ENCODE results near the gene ADAM10.

The ADAM10 gene

GRCh38 chr15:58545307-58546065 lies 204.0 kb downstream of the ADAM10 start:
- Mint-ChIP-seq H3K27ac (peak overlapping the region; percentile 74 to 83), H3K4me3 (peak overlapping the region; percentile 27 to 43), H3K4me1 (peaks cover 16% of the 10 kb centered on the region), H3K9me3 (no peaks in the 10 kb centered on the region), H3K27me3 (no peaks in the 10 kb centered on the region)
- peak; percentile 99 for ATAC-seq
- peak; percentile 55 to 84 for DNase-seq

- Mint-ChIP-seq H3K9me3 (no peaks in the 10 kb centered on the region), H3K4me1 (peaks cover 16% of the 10 kb centered on the region), H3K27ac (peak overlapping the region in 1 of 2 donors; percentile 73), H3K4me3 (no peak overlapping the region), H3K27me3 (no peaks in the 10 kb centered on the region)
- no peak for ATAC-seq
- DNase-seq, result no peak
Observed at GRCh38 chr15:58544756-58545155, 204.8 kb downstream of the ADAM10 start.

- no peaks in the 10 kb centered on the region for H3K27me3 Mint-ChIP-seq
- H3K27ac Mint-ChIP-seq, result no peak overlapping the region
- H3K9me3 Mint-ChIP-seq, result no peaks in the 10 kb centered on the region
- peaks cover 16% of the 10 kb centered on the region for H3K4me1 Mint-ChIP-seq
- H3K4me3 Mint-ChIP-seq, result no peak overlapping the region
- DNase-seq, result no peak
- no peak for ATAC-seq
Observed at GRCh38 chr15:58543664-58544335, 205.7 kb downstream of the ADAM10 start.

- H3K9me3 Mint-ChIP-seq, result no peaks in the 10 kb centered on the region
- ATAC-seq, result no peak
- DNase-seq, result no peak
- no peak overlapping the region for H3K4me3 Mint-ChIP-seq
- peaks cover 16% of the 10 kb centered on the region for H3K4me1 Mint-ChIP-seq
- H3K27me3 Mint-ChIP-seq, result no peaks in the 10 kb centered on the region
- H3K27ac Mint-ChIP-seq, result no peak overlapping the region
Observed at GRCh38 chr15:58541410-58542087, 208.0 kb downstream of the ADAM10 start.

- Mint-ChIP-seq H3K4me1 (no peaks in the 10 kb centered on the region), H3K27ac (peak overlapping the region in 1 of 2 donors; percentile 59), H3K9me3 (no peaks in the 10 kb centered on the region), H3K4me3 (no peak overlapping the region), H3K27me3 (no peaks in the 10 kb centered on the region)
- no peak for DNase-seq
- ATAC-seq, result no peak
Observed at GRCh38 chr15:58539548-58539947, 210.0 kb downstream of the ADAM10 start.

GRCh38 chr15:58538901-58539300 lies 210.6 kb downstream of the ADAM10 start:
- no peak overlapping the region for H3K27ac Mint-ChIP-seq
- no peaks in the 10 kb centered on the region for H3K9me3 Mint-ChIP-seq
- no peak overlapping the region for H3K4me3 Mint-ChIP-seq
- ATAC-seq (no peak), DNase-seq (no peak)
- H3K4me1 Mint-ChIP-seq, result no peaks in the 10 kb centered on the region
- no peaks in the 10 kb centered on the region for H3K27me3 Mint-ChIP-seq
